Measurements from ENCODE around the gene IL17RB.
A peak's percentile ranks its signal among the peaks of the same experiment; 100 is the strongest.

DNA sequence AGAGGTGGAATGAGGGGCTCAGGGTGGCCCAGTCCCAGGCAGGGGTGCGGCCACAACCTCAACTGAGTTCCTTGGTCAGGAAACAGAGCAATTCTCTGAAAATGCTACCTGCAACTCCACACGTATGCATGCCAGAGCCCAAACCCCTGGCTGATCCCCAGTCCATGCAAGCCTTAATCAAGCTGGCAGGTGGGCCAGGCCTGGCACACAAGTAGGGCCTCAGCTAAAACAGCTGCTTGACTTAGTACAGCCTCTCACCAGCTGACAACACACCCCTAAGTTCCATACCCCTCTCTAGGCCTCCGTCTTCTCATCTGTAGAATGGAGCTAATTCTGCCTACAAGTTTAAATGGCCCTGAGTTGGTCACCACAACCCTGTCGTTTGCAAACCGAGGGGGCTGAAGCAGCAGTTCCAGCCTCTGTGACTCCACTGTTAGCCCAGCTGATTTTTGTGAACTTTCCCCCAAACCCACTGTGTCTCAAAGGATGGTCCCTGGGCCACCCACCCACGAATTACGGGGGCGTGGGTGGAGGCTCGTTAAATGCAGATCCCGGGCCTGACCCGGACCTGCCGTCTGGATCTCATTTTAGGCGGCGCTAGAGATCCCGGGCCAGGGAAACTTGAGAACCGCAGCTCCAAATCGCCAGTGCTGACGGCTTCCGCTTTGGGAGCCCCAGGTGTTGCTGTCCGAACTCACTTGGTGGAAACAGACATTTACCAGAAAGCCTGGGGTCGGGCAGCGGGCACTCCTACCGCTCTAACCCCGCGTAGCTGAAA, 1.1 kb upstream of the IL17RB start:
- TF ChIP-seq CTCF (optimal IDR thresholded peaks at IDR 0.05 in 1 of 3, IDR thresholded peaks at IDR 0.05 in 1 of 3, conservative IDR thresholded peaks at IDR 0.05 in 1 of 3; ENCODE audit: extremely low read depth in 1 of 3, insufficient read depth in 2 of 3, low read length in 3 of 3) (peak in 2 of 3 experiments; percentile 13 to 47), EZH2 (IDR thresholded peaks at IDR 0.05; ENCODE audit: low read length) (peak; percentile 68)
